Kidney (tissue), 14 donors: ENCODE data around the gene HBB. TPM values are rescaled to one million over a fixed set of nuclear protein-coding genes. Genes with fewer than 3 reads are reported as not detected.

Experiments
- DNase-seq, 5 donors: peaks; one replicate each; pipeline ENCODE4 v3.0.0-alpha.2; 2013 to 2020
- FAIRE-seq: peaks from 2 replicates; lab custom pipeline; 2012; peaks lifted over from hg19 to GRCh38; lab: Jason Lieb, UNC
- H3K27ac ChIP-seq, 2 donors: one replicate each; pipeline ENCODE4 v1.7.0; 2013; ENCODE audit warnings: low read depth in 2 of 2, low read length in 2 of 2, inconsistent platforms in 1 of 2
- H3K27me3 ChIP-seq: one replicate; pipeline ENCODE4 v1.7.1; 2013; ENCODE audit warnings: low read length, inconsistent platforms; ENCODE audit not compliant: control insufficient read depth, insufficient read depth
- H3K36me3 ChIP-seq, 3 donors: one replicate each; pipeline versions ENCODE4 v1.7.0 to v1.7.1; 2013; ENCODE audit warnings: low read length in 3 of 3, control low read depth in 1 of 3, inconsistent platforms in 1 of 3; ENCODE audit not compliant: insufficient read depth in 3 of 3, control insufficient read depth in 2 of 3
- H3K4me1 ChIP-seq, 3 donors: one replicate each; pipeline versions ENCODE4 v1.7.0 to v1.7.1; 2013; ENCODE audit warnings: low read length in 3 of 3, inconsistent platforms in 1 of 3, low read depth in 1 of 3; ENCODE audit not compliant: control insufficient read depth in 2 of 3, insufficient read depth in 2 of 3
- H3K4me3 ChIP-seq, 3 donors: one replicate each; pipeline versions ENCODE4 v1.7.0 to v1.8.1; 2013; ENCODE audit warnings: low read length in 3 of 3, control low read depth in 1 of 3, inconsistent platforms in 1 of 3
- H3K9ac ChIP-seq, 3 donors: one replicate each; pipeline versions ENCODE4 v1.7.0 to v1.7.1; 2013; ENCODE audit warnings: low read length in 3 of 3, control low read depth in 1 of 3, inconsistent platforms in 1 of 3
- H3K9me3 ChIP-seq, 3 donors: one replicate each; pipeline versions ENCODE4 v1.7.0 to v1.7.1; 2013; ENCODE audit warnings: low read length in 3 of 3, control low read depth in 1 of 3, inconsistent platforms in 1 of 3; ENCODE audit not compliant: control insufficient read depth in 2 of 3, insufficient read depth in 1 of 3
- CTCF ChIP-seq: IDR thresholded peaks from 3 replicates; pipeline ENCODE4 v1.5.1; 2012; ENCODE audit warnings: mild to moderate bottlenecking, moderate library complexity, borderline replicate concordance; ENCODE audit not compliant: insufficient read depth; ENCODE audit errors: extremely low read depth
- intact Hi-C: fragments of 100-400 bp; cut with DNase I; formaldehyde crosslinking; loops from one replicate; pipeline ENCODE4 v1.11.1; 2022
- polyA plus RNA-seq: library from polyadenylated mRNA; stranded (reverse); fragments of 350-450 nt; fragmentation: Illumina TruSeq; extraction: RNeasy Lipid Tissue Mini Kit (QIAGEN cat#74804); gene quantifications from one replicate; pipeline ENCODE4 v1.2.3, GENCODE V29; 2014; ENCODE audit warnings: low read depth, low replicate concordance; ENCODE audit not compliant: insufficient read depth
- total RNA-seq: library from RNA; stranded (reverse); fragmentation: NEBNext Ultra II Directional; extraction: Animal tissue kit (Norgen Biotek cat#: 25700); gene quantifications from one replicate; pipeline ENCODE4 v1.2.1, GENCODE V29; 2021
- donor health status: control.
- donor health status: control.
- donor health status: control.
- donor health status: control.
- donor health status: control.
- donor health status: DM: yes; HTN: yes; CAD: no.
- donor health status: Normal renal cell carcinoma (clear cell type).

The HBB gene
- total and polyA plus RNA-seq, 2 donors from 2014 or later: 10.9 to 59.9 TPM

- DNase-seq (no peak), FAIRE-seq (no peak)
- TF ChIP-seq CTCF: no peak
- Histone ChIP-seq H3K27ac (no peak overlapping the region), H3K9ac (no peak overlapping the region), H3K4me3 (no peak overlapping the region), H3K36me3 (no peaks in the 10 kb centered on the region), H3K27me3 (no peaks in the 10 kb centered on the region), H3K4me1 (peaks cover 0 to 6% (median 0%) of the 10 kb centered on the region in 3 donors), H3K9me3 (no peaks in the 10 kb centered on the region)
- intact Hi-C loops: no loop called here
Observed at GRCh38 chr11:5237420-5237819, 10.5 kb upstream of the HBB start.

GRCh38 chr11:5235364-5236095 lies 8.7 kb upstream of the HBB start:
- no peak for DNase-seq
- Histone ChIP-seq H3K27me3 (no peaks in the 10 kb centered on the region), H3K4me1 (peaks cover 0 to 6% (median 0%) of the 10 kb centered on the region in 3 donors), H3K27ac (no peak overlapping the region), H3K36me3 (no peaks in the 10 kb centered on the region), H3K4me3 (no peak overlapping the region), H3K9me3 (no peaks in the 10 kb centered on the region), H3K9ac (no peak overlapping the region)
- no peak for FAIRE-seq
- TF ChIP-seq CTCF: no peak
- intact Hi-C loops: no loop called here

DNA sequence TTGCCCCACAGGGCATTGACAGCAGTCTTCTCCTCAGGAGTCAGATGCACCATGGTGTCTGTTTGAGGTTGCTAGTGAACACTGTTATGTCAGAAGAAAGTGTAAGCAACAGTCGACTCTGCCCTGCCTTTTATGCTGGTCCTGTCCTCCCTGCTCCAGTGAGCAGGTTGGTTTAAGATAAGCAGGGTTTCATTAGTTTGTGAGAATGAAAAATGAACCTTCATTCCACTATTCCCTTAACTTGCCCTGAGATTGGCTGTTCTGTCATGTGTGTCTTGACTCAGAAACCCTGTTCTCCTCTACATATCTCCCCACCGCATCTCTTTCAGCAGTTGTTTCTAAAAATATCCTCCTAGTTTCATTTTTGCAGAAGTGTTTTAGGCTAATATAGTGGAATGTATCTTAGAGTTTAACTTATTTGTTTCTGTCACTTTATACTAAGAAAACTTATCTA lies 7.5 kb upstream of the HBB start, which contains the start of gene HBD:
TSS of gene HBD (minus strand) at position 103 of the 454 bp plus-strand sequence. CDS start at position 53, 50 bp downstream.
- TF ChIP-seq CTCF: no peak
- DNase-seq (no peak), FAIRE-seq (no peak)

More for the DNA sequence above, 7.5 kb upstream of the HBB start, which contains the start of gene HBD:
- Histone ChIP-seq H3K27ac (no peak within 1 kb of the TSS), H3K27me3 (no peaks in the 10 kb centered on the region), H3K36me3 (no peaks in the 10 kb centered on the region), H3K4me1 (peaks cover 0 to 6% (median 0%) of the 10 kb centered on the region in 3 donors), H3K9me3 (no peaks in the 10 kb centered on the region), H3K4me3 (no peak within 1 kb of the TSS), H3K9ac (no peak within 1 kb of the TSS)
- intact Hi-C loops: no loop called here
